B cell (primary cell): Measurements from ENCODE around the gene CD151. TPM values are rescaled to one million over a fixed set of nuclear protein-coding genes. Genes with fewer than 3 reads are reported as not detected.

Source experiments
- ATAC-seq: fragments of 200-7000 bp; cut with Tn5 transposase; one replicate; pipeline ENCODE4 v1.10.0; 2021; ENCODE audit warnings: low read depth, mild to moderate bottlenecking, moderate number of reproducible peaks, moderate library complexity
- CTCF ChIA-PET: fragments of 350-600 bp; sonication (Branson Sonifier 250); formaldehyde crosslinking; loops from one replicate; lab custom pipeline; 2021; ENCODE audit warnings: antibody characterized with exemption, inconsistent platforms; lab: Charles Lee
- POLR2A ChIA-PET: fragments of 350-600 bp; sonication (Branson Sonifier 250); formaldehyde crosslinking; loops from one replicate; lab custom pipeline; 2021; ENCODE audit warnings: antibody characterized with exemption; lab: Charles Lee
- DNase-seq: peaks from one replicate; pipeline ENCODE4 v3.0.0; 2013
- H2AFZ ChIP-seq: 2 replicates; pipeline ENCODE4 v1.6.1; 2012; ENCODE audit warnings: mild to moderate bottlenecking, low read depth, low read length; ENCODE audit not compliant: insufficient read depth, poor library complexity, severe bottlenecking
- H3K27ac ChIP-seq, 2 donors: 1 replicate in 1 of 2; 2 replicates in 1 of 2; pipeline ENCODE4 v1.5.1; 2012 to 2013; ENCODE audit warnings: low read length in 2 of 2, mild to moderate bottlenecking in 2 of 2, moderate library complexity in 1 of 2
- H3K27me3 ChIP-seq, 4 experiments: fragments of 200-600 bp in 1 of 4; sonication (generic) in 1 of 4; replicated peaks in 1 of 4; 1 replicate in 2 of 4; 2 replicates in 2 of 4; pipeline versions ENCODE4 v1.6.1 to v1.7.0; 2013 to 2016; ENCODE audit warnings: low read length in 3 of 4, mild to moderate bottlenecking in 2 of 4, mixed read lengths in 1 of 4, moderate library complexity in 1 of 4; ENCODE audit not compliant: insufficient read depth in 4 of 4, control insufficient read depth in 3 of 4; ENCODE audit errors: control extremely low read depth in 1 of 4
- H3K36me3 ChIP-seq, 2 experiments: replicated peaks in 1 of 2; 1 replicate in 1 of 2; 2 replicates in 1 of 2; pipeline versions ENCODE4 v1.6.1 to v1.7.1; 2013; ENCODE audit warnings: low read length in 1 of 2; ENCODE audit not compliant: insufficient read depth in 2 of 2, control insufficient read depth in 1 of 2; ENCODE audit errors: control extremely low read depth in 1 of 2, extremely low read depth in 1 of 2
- H3K4me1 ChIP-seq, 2 donors: fragments of 200-600 bp in 1 of 2; sonication (generic) in 1 of 2; 1 replicate in 1 of 2; 2 replicates in 1 of 2; pipeline versions ENCODE4 v1.5.1 to v1.6.1; 2013 to 2017; ENCODE audit warnings: low read length in 2 of 2; ENCODE audit not compliant: control insufficient read depth in 2 of 2, insufficient read depth in 2 of 2
- H3K4me2 ChIP-seq: replicated peaks from 2 replicates; pipeline ENCODE3; 2012; ENCODE audit warnings: mild to moderate bottlenecking, low read depth, low read length; ENCODE audit not compliant: poor library complexity, severe bottlenecking
- H3K4me3 ChIP-seq, 5 experiments: fragments of 200-600 bp in 1 of 5; sonication (generic) in 1 of 5; 1 replicate in 3 of 5; 2 replicates in 2 of 5; pipeline versions ENCODE4 v1.5.1 to v1.7.0; 2011 to 2016; ENCODE audit warnings: low read length in 4 of 5, mild to moderate bottlenecking in 4 of 5, low read depth in 2 of 5, control low read depth in 1 of 5, moderate library complexity in 1 of 5; ENCODE audit not compliant: insufficient read depth in 1 of 5; ENCODE audit errors: control extremely low read depth in 1 of 5, extremely low read depth in 1 of 5
- H3K79me2 ChIP-seq: fragments of 200-600 bp; sonication (generic); one replicate; pipeline ENCODE4 v1.6.0; 2016; ENCODE audit warnings: low read length; ENCODE audit not compliant: control insufficient read depth, insufficient read depth
- H3K9ac ChIP-seq: fragments of 200-600 bp; sonication (generic); 2 replicates; pipeline ENCODE4 v1.6.1; 2017; ENCODE audit warnings: mild to moderate bottlenecking, low read length, moderate library complexity
- H3K9me3 ChIP-seq, 3 donors: one replicate each; pipeline versions ENCODE4 v1.6.1 to v1.7.1; 2013; ENCODE audit warnings: low read length in 2 of 3; ENCODE audit not compliant: control insufficient read depth in 2 of 3, insufficient read depth in 1 of 3; ENCODE audit errors: control extremely low read depth in 1 of 3
- H4K20me1 ChIP-seq: 2 replicates; pipeline ENCODE4 v1.6.0; 2012; ENCODE audit warnings: mild to moderate bottlenecking, low read length; ENCODE audit not compliant: insufficient read depth, control insufficient read depth, poor library complexity, severe bottlenecking
- H3K27ac Mint-ChIP-seq: one replicate; pipeline ENCODE4 v1.8.0; 2021; ENCODE audit warnings: mixed read lengths
- H3K27me3 Mint-ChIP-seq: one replicate; pipeline ENCODE4 v1.8.0; 2021; ENCODE audit warnings: mixed read lengths
- H3K4me1 Mint-ChIP-seq: one replicate; pipeline ENCODE4 v1.8.0; 2021; ENCODE audit warnings: mixed read lengths
- H3K4me3 Mint-ChIP-seq: one replicate; pipeline ENCODE4 v1.8.0; 2021; ENCODE audit warnings: mixed read lengths
- H3K9me3 Mint-ChIP-seq: one replicate; pipeline ENCODE4 v1.8.0; 2022; ENCODE audit warnings: mixed read lengths; ENCODE audit not compliant: insufficient read depth
- EZH2 ChIP-seq: IDR thresholded peaks from 2 replicates; pipeline ENCODE4 v1.6.1; 2012; ENCODE audit warnings: borderline replicate concordance, low read depth, mild to moderate bottlenecking, moderate library complexity, low read length; ENCODE audit not compliant: insufficient read depth, poor library complexity, severe bottlenecking
- WGBS: methylation state at CpG from one replicate; pipeline ENCODE4 v1.1.5; 2013; ENCODE audit warnings: missing lambda C conversion rate; ENCODE audit not compliant: insufficient coverage; 5-methylcytosine and 5-hydroxymethylcytosine counted together
- intact Hi-C: fragments of 100-400 bp; cut with micrococcal nuclease; formaldehyde crosslinking; loops from one replicate; pipeline ENCODE4 v1.10.0; 2022
- polyA plus RNA-seq: library from polyadenylated mRNA; depleted of rRNA; stranded (reverse); fragments of >200 nt; gene quantifications from 2 replicates; pipeline ENCODE4 v1.2.3, GENCODE V29; 2012
- total RNA-seq, 2 donors: library from RNA; stranded (reverse); fragments of 120-200 nt in 1 of 2; gene quantifications; 1 replicate in 1 of 2; 2 replicates in 1 of 2; pipeline versions ENCODE4 v1.2.3 to v1.2.4, GENCODE V29; 2013 to 2022
- TF ChIP-seq, protein P1 (sequence below): fragments of 200-600 bp; IDR thresholded peaks from one replicate; pipeline ENCODE4 v1.8.0; 2022; ENCODE audit warnings: antibody characterized with exemption, mild to moderate bottlenecking

Gene CD151
- total and polyA plus RNA-seq, 2 donors (not counting 1 experiment from before 2014, with no cell fraction given) = 24.4 to 25.5 TPM

DNA sequence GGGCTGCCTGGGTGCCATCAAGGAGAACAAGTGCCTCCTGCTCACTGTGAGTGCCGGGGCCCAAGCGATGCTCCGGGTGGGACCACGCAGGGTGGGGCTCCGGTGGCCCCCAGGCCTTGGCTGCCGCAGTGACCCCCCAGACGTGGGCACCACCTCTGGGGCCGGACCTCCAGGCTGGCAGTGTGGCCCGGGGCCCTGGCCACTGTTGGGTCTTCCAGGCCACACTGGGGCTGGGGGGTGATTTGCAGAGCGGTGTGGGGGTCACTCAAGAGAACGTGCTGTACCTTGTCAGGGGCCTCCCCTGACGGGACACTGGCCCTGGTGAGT is 29.9 kb downstream of the CD151 start:
- no peaks in the 10 kb centered on the region for H3K79me2 ChIP-seq
- H3K4me1 Mint-ChIP-seq = no peaks in the 10 kb centered on the region
- no peak overlapping the region for H2AFZ ChIP-seq
- ATAC-seq (no peak), DNase-seq (no peak)
- TF ChIP-seq, protein P1, sequence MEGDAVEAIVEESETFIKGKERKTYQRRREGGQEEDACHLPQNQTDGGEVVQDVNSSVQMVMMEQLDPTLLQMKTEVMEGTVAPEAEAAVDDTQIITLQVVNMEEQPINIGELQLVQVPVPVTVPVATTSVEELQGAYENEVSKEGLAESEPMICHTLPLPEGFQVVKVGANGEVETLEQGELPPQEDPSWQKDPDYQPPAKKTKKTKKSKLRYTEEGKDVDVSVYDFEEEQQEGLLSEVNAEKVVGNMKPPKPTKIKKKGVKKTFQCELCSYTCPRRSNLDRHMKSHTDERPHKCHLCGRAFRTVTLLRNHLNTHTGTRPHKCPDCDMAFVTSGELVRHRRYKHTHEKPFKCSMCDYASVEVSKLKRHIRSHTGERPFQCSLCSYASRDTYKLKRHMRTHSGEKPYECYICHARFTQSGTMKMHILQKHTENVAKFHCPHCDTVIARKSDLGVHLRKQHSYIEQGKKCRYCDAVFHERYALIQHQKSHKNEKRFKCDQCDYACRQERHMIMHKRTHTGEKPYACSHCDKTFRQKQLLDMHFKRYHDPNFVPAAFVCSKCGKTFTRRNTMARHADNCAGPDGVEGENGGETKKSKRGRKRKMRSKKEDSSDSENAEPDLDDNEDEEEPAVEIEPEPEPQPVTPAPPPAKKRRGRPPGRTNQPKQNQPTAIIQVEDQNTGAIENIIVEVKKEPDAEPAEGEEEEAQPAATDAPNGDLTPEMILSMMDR = no peak
- no peak for TF ChIP-seq EZH2
- no peak overlapping the region for H3K9ac ChIP-seq
- 93% methylated on average over 9 of the region's 12 CpGs for WGBS
- no peaks in the 10 kb centered on the region for H3K36me3 ChIP-seq
- intact Hi-C loops = no loop called here
- H3K27ac Mint-ChIP-seq = no peak overlapping the region
- no peaks in the 10 kb centered on the region for H3K27me3 Mint-ChIP-seq
- no peaks in the 10 kb centered on the region for H3K9me3 Mint-ChIP-seq
- no peak overlapping the region for H3K27ac ChIP-seq
- H3K4me3 ChIP-seq = no peak overlapping the region
- no peaks in the 10 kb centered on the region for H3K27me3 ChIP-seq
- CTCF ChIA-PET = no interaction called here
- no peak overlapping the region for H3K4me3 Mint-ChIP-seq
- POLR2A ChIA-PET = no interaction called here
- no peaks in the 10 kb centered on the region for H3K4me1 ChIP-seq
- no peak overlapping the region for H3K4me2 ChIP-seq
- H4K20me1 ChIP-seq = no peaks in the 10 kb centered on the region
- H3K9me3 ChIP-seq = no peaks in the 10 kb centered on the region

DNA sequence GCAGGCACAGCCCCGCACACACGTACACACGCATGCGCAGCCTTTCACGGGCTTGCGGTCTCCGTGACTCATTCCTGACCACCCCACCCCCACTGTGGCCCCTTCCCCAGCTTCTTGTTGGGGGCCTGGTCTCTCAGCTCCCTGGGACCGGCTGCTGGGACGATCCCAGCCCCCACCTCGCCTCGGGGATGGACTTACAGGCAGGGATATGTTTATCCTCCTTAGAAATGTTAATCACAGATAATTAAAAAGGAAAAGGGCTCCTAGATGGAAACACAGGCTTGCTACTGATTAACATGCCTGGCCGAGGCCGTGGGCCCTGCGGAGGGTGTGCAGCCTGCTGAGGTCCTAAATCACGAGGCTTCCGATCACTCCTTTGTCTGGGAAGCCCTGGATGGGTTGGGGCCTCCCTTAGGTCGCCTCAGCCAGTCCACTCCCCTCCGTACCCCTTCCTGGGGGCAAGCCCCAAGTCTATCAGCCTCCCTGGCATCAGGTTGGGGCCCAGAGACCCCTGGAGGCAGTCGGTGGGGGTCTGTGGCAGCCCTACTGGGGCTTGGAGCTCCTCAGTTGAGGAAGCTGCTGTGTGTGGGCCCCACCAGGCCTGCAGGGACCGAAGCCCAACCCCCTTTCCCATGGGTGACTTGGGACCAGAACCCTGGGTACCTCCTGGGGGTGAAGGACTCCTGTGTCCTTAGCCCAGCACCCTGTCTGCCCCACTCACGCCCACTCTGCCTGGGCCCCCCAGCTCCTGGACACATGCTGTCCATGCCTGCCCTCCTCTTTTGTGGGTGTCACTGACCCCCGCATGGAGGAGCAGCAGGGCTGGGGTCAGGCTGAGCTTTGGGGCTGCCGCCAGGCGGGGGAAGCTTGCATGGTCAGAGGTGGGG is 30.5 kb downstream of the CD151 start:
- Histone ChIP-seq H3K27ac (no peak overlapping the region), H3K27me3 (no peaks in the 10 kb centered on the region), H3K4me3 (no peak overlapping the region), H2AFZ (no peak overlapping the region), H3K79me2 (no peaks in the 10 kb centered on the region), H3K36me3 (no peaks in the 10 kb centered on the region), H3K4me2 (no peak overlapping the region), H4K20me1 (no peaks in the 10 kb centered on the region), H3K9me3 (no peaks in the 10 kb centered on the region), H3K9ac (no peak overlapping the region), H3K4me1 (no peaks in the 10 kb centered on the region)
- ChIA-PET POLR2A (no interaction called here), CTCF (no interaction called here)
- DNase-seq = no peak
- Mint-ChIP-seq H3K9me3 (no peaks in the 10 kb centered on the region), H3K4me3 (no peak overlapping the region), H3K27ac (no peak overlapping the region), H3K27me3 (no peaks in the 10 kb centered on the region), H3K4me1 (no peaks in the 10 kb centered on the region)
- TF ChIP-seq, protein P1 = no peak
- no peak for TF ChIP-seq EZH2
- ATAC-seq = no peak
- 88% methylated on average over 14 of the region's 24 CpGs for whole genome bisulfite sequencing
- intact Hi-C loops = no loop called here
